Keratinocyte (primary cell): ENCODE results near the gene RNF175. TPM values are rescaled to one million over a fixed set of nuclear protein-coding genes. Genes with fewer than 3 reads are reported as not detected.

ENCODE experiments used
- DNase-seq: peaks from one replicate; pipeline ENCODE4 v3.0.0-alpha.2; 2011; ENCODE audit warnings: low read depth, missing footprints, low spot score
- FAIRE-seq: peaks from 2 replicates; lab custom pipeline; 2011; peaks lifted over from hg19 to GRCh38; lab: Jason Lieb, UNC
- H2AFZ ChIP-seq: 2 replicates; pipeline ENCODE4 v1.6.0; 2012; ENCODE audit warnings: low read length, control low read depth, inconsistent platforms; ENCODE audit not compliant: control insufficient read depth
- H3K27ac ChIP-seq: 2 replicates; pipeline ENCODE4 v1.5.1; 2011; ENCODE audit warnings: low read length; ENCODE audit not compliant: control insufficient read depth, insufficient read depth
- H3K27me3 ChIP-seq: 3 replicates; pipeline ENCODE4 v1.6.0; 2011; ENCODE audit warnings: low read length; ENCODE audit not compliant: control insufficient read depth, insufficient read depth; ENCODE audit errors: extremely low read depth
- H3K36me3 ChIP-seq, 2 experiments: 2 replicates in 1 of 2; 3 replicates in 1 of 2; pipeline ENCODE4 v1.5.1; 2011; ENCODE audit warnings: low read length in 2 of 2, mild to moderate bottlenecking in 1 of 2; ENCODE audit not compliant: control insufficient read depth in 2 of 2, insufficient read depth in 2 of 2; ENCODE audit errors: extremely low read depth in 1 of 2
- H3K4me1 ChIP-seq: 3 replicates; pipeline ENCODE4 v1.5.1; 2011; ENCODE audit warnings: low read length; ENCODE audit not compliant: control insufficient read depth, insufficient read depth; ENCODE audit errors: extremely low read depth
- H3K4me2 ChIP-seq: 3 replicates; pipeline ENCODE4 v1.6.0; 2011; ENCODE audit warnings: low read depth, low read length; ENCODE audit not compliant: control insufficient read depth, insufficient read depth; ENCODE audit errors: extremely low read depth
- H3K4me3 ChIP-seq, 3 experiments: fragments of 200-600 bp in 1 of 3; sonication (generic) in 1 of 3; 2 replicates in 2 of 3; 3 replicates in 1 of 3; pipeline ENCODE4 v1.5.1; 2011 to 2016; ENCODE audit warnings: low read length in 3 of 3, mild to moderate bottlenecking in 3 of 3, control low read depth in 2 of 3, inconsistent platforms in 1 of 3, low read depth in 1 of 3, mixed read lengths in 1 of 3, mixed run types in 1 of 3, moderate library complexity in 1 of 3; ENCODE audit not compliant: control insufficient read depth in 2 of 3, insufficient read depth in 2 of 3; ENCODE audit errors: extremely low read depth in 1 of 3
- H3K79me2 ChIP-seq: 2 replicates; pipeline ENCODE4 v1.6.0; 2012; ENCODE audit warnings: low read length; ENCODE audit not compliant: control insufficient read depth, insufficient read depth
- H3K9ac ChIP-seq: 3 replicates; pipeline ENCODE4 v1.6.0; 2011; ENCODE audit warnings: low read length; ENCODE audit not compliant: control insufficient read depth, insufficient read depth; ENCODE audit errors: extremely low read depth
- H3K9me1 ChIP-seq: 3 replicates; pipeline ENCODE4 v1.6.0; 2011; ENCODE audit warnings: low read length; ENCODE audit not compliant: control insufficient read depth, insufficient read depth; ENCODE audit errors: extremely low read depth
- H3K9me3 ChIP-seq: 2 replicates; pipeline ENCODE4 v1.5.1; 2012; ENCODE audit warnings: low read depth, low read length; ENCODE audit not compliant: control insufficient read depth
- H4K20me1 ChIP-seq: 3 replicates; pipeline ENCODE4 v1.6.0; 2011; ENCODE audit warnings: low read length; ENCODE audit not compliant: control insufficient read depth, insufficient read depth; ENCODE audit errors: extremely low read depth
- EZH2 ChIP-seq: IDR thresholded peaks from one replicate; pipeline ENCODE4 v1.6.1; 2012; ENCODE audit warnings: inconsistent platforms, mild to moderate bottlenecking, low read length, moderate library complexity
- dilution Hi-C: fragments of 300-500 bp; cut with MboI; formaldehyde crosslinking; loops from one replicate; pipeline ENCODE4 v1.7.0; 2020; ENCODE audit warnings: low sequenced_read_pairs; ENCODE audit not compliant: extremely low pct_ligation_motif_present
- polyA plus RNA-seq, 5 experiments: library from polyadenylated mRNA; depleted of rRNA in 3 of 5; stranded (reverse) in 3 of 5; stranded (forward) in 1 of 5; unstranded in 1 of 5; fragments of >200 nt; gene quantifications; 1 replicate in 1 of 5; 2 replicates in 3 of 5; 3 replicates in 1 of 5; pipeline versions ENCODE4 v1.2.1 to v1.2.3, GENCODE V29; 2011 to 2012; ENCODE audit warnings: missing spikeins in 2 of 5, low read depth in 1 of 5, low replicate concordance in 1 of 5
- TF ChIP-seq, protein P1 (sequence below), 3 experiments: IDR thresholded peaks in 1 of 3; conservative IDR thresholded peaks in 1 of 3; optimal IDR thresholded peaks in 1 of 3; 2 replicates in 2 of 3; 3 replicates in 1 of 3; pipeline versions ENCODE3 to v1.5.1; 2011; ENCODE audit warnings: low read length in 3 of 3, mild to moderate bottlenecking in 3 of 3, moderate library complexity in 2 of 3, control low read depth in 1 of 3, inconsistent platforms in 1 of 3; ENCODE audit not compliant: insufficient read depth in 2 of 3; ENCODE audit errors: extremely low read depth in 1 of 3

The RNF175 gene
- polyA plus RNA-seq, 1 donor (not counting 4 experiments of a cell fraction or from before 2014, with no cell fraction given), result not detected

- Histone ChIP-seq H3K27me3 (peaks cover 14% of the 10 kb centered on the region), H3K9me1 (no peaks in the 10 kb centered on the region), H3K9me3 (no peaks in the 10 kb centered on the region), H3K9ac (no peak overlapping the region), H3K4me2 (no peak overlapping the region), H3K36me3 (no peaks in the 10 kb centered on the region), H3K27ac (no peak overlapping the region), H4K20me1 (no peaks in the 10 kb centered on the region), H3K79me2 (no peaks in the 10 kb centered on the region), H3K4me1 (no peaks in the 10 kb centered on the region), H3K4me3 (no peak overlapping the region), H2AFZ (no peak overlapping the region)
- no peak for FAIRE-seq
- dilution Hi-C loops, result no loop called here
- DNase-seq, result no peak
- no peak for TF ChIP-seq EZH2
- TF ChIP-seq, protein P1, sequence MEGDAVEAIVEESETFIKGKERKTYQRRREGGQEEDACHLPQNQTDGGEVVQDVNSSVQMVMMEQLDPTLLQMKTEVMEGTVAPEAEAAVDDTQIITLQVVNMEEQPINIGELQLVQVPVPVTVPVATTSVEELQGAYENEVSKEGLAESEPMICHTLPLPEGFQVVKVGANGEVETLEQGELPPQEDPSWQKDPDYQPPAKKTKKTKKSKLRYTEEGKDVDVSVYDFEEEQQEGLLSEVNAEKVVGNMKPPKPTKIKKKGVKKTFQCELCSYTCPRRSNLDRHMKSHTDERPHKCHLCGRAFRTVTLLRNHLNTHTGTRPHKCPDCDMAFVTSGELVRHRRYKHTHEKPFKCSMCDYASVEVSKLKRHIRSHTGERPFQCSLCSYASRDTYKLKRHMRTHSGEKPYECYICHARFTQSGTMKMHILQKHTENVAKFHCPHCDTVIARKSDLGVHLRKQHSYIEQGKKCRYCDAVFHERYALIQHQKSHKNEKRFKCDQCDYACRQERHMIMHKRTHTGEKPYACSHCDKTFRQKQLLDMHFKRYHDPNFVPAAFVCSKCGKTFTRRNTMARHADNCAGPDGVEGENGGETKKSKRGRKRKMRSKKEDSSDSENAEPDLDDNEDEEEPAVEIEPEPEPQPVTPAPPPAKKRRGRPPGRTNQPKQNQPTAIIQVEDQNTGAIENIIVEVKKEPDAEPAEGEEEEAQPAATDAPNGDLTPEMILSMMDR (optimal IDR thresholded peaks at IDR 0.05 in 1 of 3, IDR thresholded peaks at IDR 0.05 in 1 of 3, conservative IDR thresholded peaks at IDR 0.05 in 1 of 3; ENCODE audit: extremely low read depth in 1 of 3, insufficient read depth in 2 of 3, low read length in 3 of 3), result no peak
Measured at GRCh38 chr4:153777421-153777820, 17.6 kb upstream of the RNF175 start.

DNA sequence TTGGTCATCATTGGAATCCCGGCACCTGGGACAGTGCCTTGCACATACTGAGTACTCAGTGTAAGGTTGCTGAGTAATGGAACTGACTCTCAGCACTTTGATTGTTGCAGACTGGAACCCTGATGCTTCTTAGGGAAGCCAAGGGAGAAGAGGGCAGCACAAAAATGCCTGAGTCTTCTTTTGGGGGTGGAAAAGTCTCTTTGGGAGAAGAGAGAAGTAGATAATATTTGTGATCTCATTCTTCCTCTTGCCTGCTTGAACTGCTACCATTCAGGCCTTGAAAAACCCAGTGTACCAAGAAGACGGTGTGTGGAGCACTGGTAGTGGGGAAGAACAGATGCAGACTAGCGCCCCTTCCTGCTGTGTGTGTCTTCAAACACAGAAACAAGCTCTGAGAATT is 16.8 kb upstream of the RNF175 start:
- no peaks in the 10 kb centered on the region for H3K9me1 ChIP-seq
- no peaks in the 10 kb centered on the region for H3K9me3 ChIP-seq
- DNase-seq, result no peak
- no peak overlapping the region for H3K27ac ChIP-seq
- no peaks in the 10 kb centered on the region for H3K79me2 ChIP-seq
- no peak overlapping the region for H3K4me2 ChIP-seq
- no peaks in the 10 kb centered on the region for H4K20me1 ChIP-seq
- FAIRE-seq, result no peak
- no peak overlapping the region for H2AFZ ChIP-seq
- TF ChIP-seq, protein P1 (optimal IDR thresholded peaks at IDR 0.05 in 1 of 3, IDR thresholded peaks at IDR 0.05 in 1 of 3, conservative IDR thresholded peaks at IDR 0.05 in 1 of 3; ENCODE audit: extremely low read depth in 1 of 3, insufficient read depth in 2 of 3, low read length in 3 of 3), result no peak
- TF ChIP-seq EZH2, result no peak
- peaks cover 12% of the 10 kb centered on the region for H3K27me3 ChIP-seq
- no peaks in the 10 kb centered on the region for H3K4me1 ChIP-seq
- H3K4me3 ChIP-seq, result no peak overlapping the region
- dilution Hi-C loops, result no loop called here
- no peak overlapping the region for H3K9ac ChIP-seq
- H3K36me3 ChIP-seq, result no peaks in the 10 kb centered on the region
